HG03280 (cell line): ENCODE measurements around the gene SRRM4.

ENCODE experiments used
- ATAC-seq: cut with Tn5 transposase; IDR thresholded peaks from one replicate; pipeline ENCODE4 v1.9.1; 2021; ENCODE audit warnings: mild to moderate bottlenecking, moderate library complexity; ENCODE audit not compliant: unreplicated experiment

The SRRM4 gene

DNA sequence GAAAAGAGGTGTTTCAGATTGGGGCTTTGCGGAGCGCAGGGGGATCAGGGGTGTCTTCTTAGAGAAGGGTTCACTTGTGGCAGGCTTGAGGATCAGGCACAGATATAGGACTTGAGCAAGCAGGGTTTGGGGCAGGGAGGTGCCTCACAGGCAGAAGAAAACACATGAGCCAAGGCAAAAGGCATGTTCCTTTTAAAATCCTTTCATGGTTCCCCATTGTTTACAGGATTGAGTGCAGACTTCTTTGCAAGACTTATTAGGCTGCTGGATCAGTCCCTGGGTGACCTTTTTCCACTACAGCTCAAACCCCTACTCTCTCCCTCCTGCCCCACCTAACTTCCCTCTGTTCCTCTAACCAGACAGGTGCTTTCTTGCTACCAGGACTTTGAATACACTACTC is 217.1 kb downstream of the SRRM4 start:
- ATAC-seq = no peak

DNA sequence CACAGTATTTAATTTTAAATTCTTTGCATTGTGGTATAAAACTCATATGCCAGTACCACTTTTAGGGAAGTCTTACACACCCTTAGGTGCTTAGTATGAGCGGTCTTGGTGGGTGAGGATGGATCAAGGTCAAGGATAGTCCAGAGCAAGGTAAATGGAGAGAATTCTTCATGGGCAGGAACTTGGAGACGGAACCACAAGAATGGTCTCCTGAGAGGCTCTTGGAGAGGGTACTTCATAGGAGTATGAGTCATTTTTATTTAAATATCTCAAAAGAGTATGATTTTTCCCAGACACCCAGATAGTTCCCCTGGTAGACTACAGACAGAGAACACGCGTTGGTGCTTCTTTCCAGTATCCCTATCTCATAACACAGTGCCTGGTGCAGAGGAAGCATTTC is 219.3 kb downstream of the SRRM4 start:
- no peak for ATAC-seq

DNA sequence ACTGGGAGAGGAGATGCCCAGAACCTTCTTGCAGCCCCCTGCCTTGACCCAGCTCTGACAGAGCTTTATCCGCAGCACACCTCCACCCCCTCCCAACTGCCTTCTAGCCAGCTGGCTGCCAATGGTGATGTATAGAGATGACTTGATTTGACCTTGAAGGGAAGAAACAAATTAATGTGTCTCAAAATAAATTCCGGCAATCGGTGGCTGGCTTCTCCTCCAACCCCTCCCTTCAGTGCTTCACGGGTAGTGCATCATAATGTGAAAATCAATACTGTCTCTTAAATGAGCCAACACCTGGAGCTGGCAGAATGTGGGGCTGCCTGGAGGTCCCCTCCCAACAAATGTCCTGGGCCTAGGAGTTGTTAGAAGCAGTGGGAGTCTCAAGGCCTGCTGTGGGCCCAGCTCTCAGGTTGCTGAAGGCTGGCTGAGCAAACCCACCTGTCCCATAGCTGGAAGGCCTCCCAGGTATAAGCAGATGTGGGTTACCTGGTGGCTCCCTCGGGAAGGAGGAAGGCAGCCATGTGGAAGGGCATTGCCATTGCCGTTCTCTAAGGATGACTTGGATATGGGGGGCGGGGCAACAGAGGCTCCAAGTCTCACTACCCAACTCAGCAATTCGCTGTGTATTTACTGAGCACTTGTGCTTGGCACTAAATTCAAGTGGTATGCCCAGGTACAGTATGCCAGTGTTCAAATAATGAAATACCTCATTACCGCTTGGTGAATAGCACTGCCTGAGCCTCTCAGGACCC is 220.6 kb downstream of the SRRM4 start:
- ATAC-seq = no peak

DNA sequence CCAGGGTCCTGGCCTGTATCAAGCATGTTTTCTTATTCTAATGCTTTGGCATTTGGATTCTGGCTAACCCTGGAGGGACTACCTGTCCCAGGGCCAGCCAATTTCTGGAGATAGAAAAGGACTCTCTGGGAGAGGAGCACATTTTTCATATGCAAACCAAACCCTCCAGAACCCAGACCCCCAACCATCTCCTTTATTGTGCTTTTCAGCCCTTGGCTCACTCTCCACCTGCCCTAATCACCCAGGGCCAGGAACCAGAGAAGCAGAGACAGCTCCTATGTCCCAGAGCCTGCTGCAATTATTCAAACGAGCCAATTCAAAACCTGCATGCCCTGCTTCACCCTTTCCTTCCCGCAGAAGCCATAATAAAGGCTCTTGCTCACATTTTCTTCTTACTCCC is 221.2 kb downstream of the SRRM4 start:
- no peak for ATAC-seq

DNA sequence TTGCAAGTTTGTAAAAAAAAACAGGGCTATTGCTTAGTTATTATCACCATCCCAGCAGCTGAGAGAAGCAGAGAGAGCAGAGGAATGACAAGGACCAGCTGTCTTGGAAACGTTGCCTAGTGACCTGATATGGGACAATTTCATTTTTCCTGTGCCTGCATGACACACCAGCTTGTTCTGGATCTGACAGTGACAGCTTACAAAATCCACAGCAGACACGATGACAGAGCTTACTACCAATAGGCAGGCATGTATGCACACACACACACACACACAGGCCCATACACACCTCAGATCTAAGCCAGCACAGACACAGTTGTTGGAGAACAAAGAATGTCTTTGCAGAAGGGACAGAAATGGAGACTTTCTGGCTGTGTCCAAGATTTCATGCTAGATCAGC is 222.8 kb downstream of the SRRM4 start:
- ATAC-seq = no peak

DNA sequence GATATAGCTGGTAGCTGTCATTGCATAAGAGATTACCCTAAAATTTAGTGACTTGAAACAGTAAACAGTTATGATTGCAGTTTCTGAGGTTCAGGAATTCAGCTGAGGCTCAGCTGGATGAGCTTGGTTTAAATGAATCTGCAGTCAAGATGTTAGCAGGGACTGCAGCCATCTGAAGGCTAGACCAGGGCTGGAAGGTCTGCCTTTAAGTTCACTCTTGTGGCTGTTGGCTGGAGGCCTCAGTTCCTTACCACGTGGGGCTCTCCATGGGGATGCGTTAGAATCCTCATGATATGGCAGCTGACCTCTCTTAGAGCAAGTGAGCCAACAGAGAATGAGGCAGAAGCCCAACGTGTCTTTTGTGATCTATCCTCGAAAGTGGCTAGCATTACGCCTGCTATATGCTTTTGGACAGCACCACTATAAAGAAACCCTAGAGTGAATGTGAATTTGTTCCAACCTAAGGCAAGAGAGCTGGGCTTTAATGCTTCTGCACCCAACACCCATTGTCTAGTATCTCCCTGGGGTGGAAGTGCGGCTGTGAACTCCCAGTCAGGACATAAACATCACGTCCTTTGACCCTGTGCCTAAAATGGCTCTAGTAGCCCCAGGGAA is 223.4 kb downstream of the SRRM4 start:
- ATAC-seq = no peak

DNA sequence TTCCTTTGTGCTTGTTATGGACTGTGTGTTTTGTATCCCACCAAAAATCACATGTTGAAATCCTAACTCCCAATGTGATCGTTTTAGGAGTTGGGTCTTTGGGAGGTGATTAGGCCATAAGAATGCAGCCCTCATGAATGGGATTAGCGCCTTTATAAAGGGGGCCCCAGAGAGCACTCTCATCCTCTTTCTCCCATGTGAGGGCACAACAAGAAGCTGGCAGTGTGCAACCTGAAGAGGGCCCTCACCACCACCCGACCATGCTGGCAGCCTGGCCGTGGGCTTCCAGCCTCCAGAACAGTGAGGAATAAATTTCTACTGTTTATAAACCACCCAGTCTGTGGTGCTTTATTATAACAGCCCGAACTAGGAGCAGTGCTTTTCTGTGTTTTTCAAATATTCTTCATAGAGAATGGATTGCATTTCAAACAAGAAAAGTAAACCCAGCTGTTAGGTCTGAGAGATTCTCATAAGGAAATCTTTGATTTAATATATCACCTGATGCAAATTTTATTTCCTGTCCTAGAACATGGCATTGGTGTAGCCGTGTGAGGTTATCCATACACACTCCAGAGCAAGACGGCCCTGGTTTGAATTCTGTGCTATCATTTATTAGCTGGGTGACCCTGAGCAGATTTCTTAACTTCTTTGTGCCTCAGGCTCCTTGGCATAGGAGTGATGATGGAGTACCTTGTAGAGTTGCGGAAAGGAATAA is 225.2 kb downstream of the SRRM4 start:
- no peak for ATAC-seq

DNA sequence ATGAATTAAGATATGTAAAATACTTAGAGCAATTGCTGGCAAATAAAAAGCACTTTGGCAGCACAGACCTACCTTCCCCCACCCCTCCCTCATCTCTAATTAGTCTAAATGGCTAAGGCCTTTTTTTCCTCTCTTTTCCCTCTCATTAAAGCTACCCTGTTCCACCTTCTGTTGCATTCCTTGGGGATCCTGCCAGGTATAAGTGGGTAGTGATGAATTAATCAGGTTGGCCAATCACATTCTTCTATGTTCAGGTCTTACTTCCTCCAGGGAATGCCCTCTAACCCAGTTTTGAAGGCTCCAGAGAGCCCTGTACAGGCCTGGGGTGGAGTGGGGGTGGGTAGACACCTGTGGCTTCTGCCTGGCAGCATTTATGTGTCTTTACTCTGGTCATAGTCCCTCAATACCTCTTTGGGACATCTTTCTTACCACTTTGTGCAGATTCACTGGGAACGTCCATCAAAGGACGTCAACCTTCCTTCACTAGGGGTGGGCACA is 225.8 kb downstream of the SRRM4 start:
- ATAC-seq = no peak

DNA sequence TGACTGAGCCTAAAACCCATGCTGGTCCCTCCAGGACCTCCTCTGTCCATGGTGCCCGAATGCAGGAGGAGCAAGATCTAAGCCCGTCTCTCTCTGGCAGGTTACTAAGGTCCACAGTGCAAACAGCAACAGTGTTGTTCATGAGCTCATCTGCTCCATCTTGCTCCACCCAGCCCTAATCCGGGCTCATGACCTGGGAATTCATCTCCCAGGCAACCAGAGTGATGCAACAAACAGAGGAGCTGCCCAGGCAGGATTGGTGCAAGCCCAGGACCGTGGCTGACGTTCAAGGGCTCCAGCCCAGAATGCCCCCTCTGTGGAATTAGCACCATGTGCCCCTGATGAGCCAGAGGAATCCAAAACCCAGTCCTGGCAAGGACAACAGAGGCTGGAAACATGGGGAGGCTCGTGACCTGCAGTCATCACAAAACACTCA is 227.3 kb downstream of the SRRM4 start:
- no peak for ATAC-seq

DNA sequence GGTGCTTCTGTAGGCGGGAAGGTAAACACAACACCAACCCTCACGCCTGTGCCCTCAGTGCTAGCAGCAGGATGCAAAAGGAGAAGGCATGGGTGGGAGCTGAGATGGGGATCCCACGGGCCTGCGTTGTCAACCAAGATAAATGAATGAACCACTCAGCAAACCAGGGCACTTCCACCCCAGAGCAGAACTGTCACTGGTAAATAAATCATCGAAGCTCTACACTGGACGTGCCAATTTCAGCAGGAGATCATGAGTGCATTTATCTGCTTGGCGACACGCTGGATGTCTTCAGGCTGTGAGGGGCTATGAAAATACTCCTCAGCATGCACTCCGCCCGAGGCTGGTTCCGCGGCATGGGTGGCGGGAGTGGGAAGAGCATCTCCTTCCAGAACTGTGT is 230.5 kb downstream of the SRRM4 start:
- no peak for ATAC-seq
